Inferior parietal cortex (tissue), 1 donor: ENCODE measurements around the gene CPTP.

Experiments used
- DNase-seq: peaks from one replicate; pipeline ENCODE4 v3.0.0-alpha.2; 2016; ENCODE audit errors: extremely low spot score

Gene CPTP

DNA sequence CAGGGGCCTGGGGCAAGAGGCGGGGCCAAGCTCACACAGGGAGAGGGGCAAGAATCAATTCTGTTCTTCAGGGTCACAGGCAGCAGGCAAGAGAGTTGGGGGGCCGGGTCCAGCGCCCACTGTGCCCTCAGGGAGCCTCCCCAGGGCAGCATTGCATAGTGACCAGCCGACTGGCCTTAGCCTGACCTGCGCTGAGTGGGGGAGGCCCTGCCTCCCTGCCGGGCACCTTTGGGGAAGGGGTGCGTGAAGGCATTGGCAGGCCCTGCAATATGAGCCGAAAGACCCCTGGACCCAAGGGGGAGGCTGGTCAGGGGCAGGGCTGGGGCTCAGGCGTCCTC, 32.2 kb upstream of the CPTP start:
- DNase-seq, result no peak

DNA sequence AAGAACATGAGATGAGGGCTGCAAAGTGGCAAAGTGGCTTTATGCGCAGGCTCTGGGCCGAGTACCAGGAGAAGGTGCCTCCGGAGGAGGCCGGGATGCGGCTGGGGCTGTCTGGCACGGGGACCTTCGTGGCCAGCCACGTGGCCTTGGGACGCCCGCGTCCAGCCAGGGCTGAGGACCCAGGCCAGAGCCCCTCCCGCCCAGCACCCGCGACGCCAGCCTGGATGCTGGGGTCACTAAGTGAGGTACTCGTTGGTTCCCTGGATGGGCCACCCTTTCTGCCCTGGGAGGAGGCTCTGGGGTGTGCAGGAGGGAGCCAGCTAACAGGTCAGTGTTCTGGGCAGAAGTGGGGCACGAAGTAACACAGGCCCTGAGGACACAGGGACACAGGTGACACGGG, 31.8 kb upstream of the CPTP start:
- DNase-seq, result no peak

DNA sequence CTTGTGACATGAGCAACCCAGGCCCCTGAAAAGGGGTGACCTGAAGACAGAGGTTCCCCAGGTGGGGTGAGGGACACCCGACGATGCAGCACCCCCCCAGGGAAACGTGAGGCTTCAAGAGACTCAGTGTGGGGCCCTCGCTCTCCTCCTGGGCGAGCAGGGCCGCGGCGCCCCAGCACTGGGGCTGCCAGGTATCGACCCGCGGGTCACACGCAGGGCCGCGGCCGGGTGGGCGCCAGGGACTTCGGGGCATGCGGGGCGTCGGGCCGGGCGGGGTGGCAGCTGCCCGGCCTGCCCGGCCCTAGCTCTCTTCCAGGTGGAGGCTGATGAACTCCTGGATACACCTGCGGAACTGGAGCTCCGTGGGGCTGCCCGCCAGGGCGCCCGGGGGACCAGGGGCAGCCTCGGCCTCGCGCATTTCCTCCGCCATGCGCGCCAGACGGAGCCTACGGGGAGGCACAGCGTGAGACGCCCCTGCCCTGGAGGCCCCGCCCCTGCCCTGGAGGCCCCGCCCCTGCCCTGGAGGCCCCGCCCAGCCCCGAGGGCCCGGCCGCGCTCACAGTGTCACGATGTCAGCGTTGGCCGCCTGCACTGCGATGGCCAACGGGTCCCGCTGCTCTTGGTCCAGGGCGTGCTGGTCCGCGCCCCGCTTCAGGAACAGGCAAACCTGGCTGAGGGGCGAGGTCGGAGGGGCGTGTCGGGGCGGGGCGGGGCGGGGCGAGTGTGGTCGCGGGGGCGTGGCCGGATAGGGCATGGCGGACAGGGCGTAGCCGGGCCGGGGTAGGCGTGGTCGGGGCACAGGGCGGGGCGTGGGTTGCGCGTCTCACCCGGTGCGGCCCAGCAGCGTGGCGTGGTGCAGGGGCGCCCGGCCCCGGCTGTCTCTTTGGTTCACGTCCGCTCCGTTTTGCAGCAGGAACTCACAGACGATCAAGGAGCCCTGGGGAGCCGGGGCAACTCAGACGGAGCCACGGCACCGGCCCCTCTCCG, 31.0 kb upstream of the CPTP start:
- DNase-seq, result no peak

DNA sequence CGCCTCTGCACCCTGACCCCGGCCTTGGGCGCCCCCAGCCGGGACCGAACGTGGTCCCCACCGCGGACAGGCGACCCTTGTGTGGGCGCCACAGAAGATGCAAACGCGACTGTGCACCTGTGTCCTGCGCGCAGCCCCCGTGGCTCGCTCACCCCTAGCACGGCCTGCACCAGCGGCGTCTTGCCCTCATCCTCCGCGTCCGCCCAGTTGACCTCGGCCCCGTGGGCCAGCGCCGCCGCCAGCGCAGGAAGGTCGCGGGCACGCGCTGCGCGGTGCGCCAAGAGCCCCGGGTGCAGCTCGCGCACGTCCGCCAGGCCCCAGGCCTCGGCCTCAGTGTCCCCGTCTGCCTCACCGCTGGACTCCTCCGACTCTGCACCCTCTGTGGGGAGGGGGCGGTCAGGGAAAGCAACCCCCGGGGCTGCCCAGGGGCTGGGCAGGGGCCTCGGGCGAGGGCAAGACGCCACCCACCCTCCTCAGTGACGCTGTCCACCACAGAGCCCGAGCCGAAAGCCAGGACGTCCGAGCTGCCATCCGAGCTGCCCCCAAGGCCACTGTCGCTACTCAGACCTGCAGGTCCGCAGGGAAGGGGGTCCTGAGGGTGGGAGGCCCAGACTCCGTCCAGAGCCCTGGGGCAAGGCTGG, 30.2 kb upstream of the CPTP start:
- no peak for DNase-seq

DNA sequence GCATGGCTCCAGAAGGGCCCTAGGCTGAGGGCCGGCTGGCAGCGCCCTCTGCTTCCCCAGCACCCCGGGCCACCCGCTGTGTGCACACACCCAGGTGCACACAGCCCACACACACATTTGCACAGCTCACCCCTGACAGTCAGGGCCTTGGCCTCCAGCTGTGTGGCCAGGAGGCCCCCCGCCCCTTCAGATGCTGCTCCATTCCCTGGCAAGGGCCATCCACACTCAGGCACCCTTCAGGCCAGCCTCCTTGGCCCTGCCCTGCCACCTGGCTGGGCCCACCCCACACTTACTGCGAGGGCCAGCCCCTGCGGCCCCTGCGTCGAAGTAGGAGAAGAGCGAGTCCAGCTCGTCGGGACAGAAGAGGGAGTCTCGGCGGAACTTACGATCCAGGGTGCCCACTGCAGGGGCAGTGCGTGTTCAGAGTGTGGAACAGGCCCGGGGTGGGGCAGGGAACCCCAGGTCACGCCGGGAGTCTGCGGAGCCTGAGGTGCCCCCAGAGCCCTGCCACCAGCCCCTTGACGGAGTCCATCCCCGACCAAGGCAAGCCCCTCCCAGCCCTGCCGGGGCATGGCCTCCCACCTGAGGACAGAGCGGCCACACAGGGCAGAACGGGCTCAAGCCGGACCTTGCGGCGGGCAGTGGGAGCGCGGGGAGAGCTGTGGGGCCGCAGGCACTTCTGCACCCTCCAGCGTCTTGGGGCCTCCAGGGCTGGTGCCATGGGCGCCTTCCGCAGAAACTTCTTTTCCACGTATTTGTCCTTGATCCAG, 29.3 kb upstream of the CPTP start:
- no peak for DNase-seq

DNA sequence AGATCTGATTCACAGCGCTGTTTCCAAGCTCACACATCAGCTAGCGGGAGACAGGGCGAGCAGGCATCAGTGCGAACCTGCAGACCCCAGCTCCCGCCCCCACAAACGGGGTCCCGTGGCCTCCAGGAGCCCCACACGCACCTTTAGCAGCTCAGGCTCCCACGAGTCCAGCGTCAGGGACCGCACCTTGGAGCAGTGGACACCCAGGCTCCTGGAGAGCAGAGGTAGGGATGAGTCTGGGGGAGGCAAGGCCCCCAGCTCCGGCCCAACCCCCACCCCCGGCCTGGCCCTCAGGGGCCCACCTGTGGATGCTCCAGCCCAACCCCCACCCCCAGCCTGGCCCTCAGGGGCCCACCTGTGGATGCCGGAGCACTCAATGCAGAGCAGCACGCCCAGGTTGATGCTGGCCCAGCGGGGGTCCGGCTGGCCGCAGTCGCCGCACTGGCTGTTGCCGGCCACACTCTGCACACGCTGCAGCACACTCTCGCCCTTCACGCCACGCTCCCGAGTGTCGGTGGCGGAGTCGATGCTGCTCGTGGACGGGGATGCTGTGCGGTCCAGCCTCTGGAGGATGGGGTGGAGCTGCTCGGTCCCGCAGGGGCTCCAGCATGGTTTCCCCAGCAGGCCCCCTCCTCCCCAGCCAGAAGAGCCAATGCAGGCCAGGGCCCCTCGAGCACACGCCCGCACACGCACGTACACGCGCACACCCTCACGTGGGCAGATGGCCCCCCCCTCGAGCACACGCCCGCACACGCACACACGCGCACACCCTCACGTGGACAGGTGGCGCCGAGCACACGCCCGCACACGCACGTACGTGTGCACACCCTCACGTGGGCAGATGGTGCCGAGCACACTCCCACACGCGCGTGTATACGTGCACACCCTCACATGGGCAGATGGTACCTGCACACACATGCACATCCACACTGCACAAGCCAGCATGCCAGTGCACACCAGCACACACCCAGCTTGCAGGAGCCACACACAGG, 28.2 kb upstream of the CPTP start:
- no peak for DNase-seq

DNA sequence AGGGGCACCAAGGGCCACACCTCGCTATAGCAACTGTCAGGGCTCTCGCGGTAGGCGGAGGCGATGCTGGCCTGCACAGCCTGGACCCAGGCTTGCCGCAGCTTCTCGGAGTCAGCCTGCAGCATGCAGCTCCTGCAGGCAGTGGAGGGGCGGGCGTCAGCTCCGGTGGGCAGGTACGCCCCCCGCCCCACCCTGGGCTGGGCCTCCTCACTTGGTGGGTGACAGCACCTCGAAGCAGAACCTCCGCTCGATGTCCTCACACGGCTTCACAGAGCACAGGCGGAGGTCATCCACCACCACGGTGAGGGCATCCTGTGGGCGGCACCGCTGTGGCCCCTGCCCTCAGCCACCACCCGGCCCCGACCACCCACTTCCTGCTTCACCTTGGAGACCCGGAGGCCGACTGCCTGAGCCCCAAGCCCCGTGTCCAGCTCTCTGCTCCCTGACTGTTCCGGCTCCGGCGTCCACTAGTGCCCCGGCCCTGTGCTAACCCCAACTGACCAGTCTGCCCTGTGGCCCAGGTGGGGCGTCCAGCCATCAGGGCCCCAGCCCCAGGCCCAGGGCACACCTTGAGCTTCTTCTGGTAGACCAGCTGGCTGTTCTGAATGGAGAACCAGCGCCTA, 26.7 kb upstream of the CPTP start:
- DNase-seq, result no peak

DNA sequence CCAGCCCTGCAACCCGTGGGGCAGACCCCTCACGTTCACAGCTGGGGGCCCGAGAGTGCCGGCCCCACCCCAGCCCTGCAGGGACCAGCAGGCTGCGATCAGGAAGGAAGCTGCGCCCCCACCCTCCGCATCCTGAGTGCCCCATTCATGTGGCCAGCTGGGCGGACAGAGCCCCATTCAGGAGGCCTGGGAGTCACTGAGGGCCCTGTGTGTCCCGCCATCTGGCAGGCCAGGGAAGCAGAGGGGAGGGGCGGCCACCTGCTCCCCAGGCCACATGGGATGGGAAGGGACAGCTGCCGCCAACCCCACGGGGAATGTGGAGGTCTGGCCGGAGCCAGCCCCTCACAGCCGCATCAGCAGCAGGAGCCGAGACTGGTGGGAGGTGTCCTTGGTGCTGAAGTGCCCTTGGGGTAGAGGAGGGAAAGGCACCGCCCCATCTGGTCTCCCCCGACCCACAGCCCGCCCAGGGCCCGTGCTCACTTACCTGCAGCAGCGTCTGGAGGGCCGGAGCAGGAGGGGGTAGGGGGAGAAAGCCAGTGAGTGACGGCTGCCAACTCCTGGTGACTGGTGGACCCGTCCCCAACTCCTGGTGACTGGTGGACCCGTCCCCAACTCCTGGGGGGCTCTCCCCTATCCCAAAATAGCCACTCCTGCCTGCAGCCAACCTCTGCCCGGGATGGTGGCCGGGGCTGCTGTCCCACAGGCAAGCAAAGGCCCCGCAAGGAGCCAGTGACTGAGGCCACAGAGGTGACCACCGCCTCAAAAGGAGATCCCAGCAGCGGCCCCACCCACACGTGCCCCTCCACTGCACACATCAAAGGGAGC, 25.5 kb upstream of the CPTP start:
- DNase-seq, result peak; percentile 82

DNA sequence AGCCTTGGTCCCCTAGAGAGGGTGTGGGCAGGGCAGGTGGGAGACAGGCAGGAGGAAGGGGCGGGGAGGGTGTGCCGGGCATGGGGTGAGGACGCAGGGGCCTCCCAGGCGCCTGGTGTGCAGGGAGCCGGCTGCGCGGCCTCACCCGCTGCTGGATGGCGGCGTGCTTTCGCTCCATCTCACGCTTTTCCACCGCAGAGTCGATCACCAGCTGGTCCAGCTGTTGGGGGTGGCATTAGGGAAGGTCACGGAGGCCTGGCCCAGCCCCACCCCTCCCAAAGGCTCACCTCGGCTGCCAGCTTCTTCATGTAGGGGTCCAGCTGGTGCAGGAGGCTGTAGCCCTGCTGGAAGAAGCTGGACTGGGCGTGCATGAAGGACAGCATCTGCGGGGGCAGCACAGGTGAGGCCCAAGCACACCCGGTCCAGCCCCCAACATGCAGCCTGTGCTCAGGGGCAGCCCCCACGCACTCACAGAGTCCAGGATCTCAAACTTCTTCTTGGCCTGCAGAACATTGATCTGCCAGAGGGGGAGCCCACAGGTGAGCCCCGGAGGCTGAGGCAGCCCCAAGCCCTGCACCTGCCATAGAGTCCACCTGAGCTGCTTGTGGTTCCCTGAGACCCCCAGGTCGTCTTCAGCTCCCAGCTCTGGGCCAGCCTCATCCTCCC, 24.8 kb upstream of the CPTP start:
- DNase-seq, result no peak

DNA sequence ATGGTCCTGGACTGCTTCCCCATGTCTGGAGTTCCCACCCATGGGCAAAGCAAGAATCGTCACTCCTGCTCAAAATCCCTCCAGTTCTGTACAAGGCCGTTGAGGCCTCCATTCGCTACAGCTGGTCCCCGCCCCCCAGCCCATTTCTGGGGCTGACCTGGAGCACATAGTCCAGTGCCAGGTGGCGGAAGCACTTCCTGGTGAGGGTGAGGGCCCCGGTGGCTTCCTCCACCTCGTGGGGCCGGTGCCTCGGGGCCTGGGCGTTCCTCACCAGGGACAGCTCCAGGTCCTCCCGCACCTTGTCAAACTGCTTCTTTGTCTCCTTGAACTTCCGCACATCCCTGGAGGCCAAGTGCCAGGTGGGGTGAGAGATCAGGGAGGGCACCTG, 24.3 kb upstream of the CPTP start:
- DNase-seq, result no peak

DNA sequence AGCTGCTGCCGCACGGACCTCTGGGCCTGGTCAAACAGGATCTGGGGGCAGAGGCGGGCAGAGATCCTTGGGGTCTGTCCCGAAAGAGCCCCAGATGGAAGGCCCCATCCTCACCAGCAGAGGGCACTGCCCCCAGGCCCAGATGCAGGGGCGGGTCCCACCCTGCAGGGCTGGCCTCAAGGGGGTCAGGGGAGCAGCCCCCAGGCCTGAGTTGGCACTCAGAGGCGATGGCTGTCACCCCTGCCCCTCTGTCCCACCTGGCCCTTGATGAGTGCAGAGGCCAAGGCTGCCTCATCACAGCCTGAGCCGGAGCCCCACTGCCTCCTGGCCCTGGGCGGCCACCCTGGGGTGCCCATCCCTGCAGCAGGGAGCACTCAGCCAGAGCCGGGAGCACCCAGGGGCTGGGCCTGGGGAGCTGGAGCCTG, 22.6 kb upstream of the CPTP start:
- no peak for DNase-seq

DNA sequence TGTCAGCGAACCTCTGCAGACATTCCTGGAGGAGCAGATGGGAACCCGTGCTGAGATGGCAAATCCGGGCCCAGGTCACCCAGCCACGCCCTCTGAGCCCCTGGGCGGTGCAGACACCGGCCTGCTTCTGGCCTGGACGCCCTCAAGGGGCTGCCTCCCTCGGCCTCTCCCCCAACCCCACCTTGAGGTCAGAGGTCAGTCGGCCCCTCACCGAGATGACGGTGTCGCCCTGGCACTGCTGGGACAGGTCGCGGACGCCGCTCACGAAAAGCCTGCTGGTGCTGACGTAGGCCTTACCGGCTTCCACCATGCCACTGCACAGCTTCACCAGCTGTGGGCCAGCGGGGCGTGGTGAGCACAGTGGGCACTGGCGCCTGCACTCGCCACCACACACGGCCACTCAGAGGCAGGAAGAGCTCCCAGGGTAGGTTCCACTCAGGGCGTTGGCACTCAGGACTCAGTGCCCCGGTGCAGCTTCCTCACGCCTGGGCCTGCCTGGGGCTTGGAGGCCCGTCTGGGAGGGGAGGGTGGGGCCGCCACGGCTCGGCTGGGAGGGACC, 21.6 kb upstream of the CPTP start:
- no peak for DNase-seq

DNA sequence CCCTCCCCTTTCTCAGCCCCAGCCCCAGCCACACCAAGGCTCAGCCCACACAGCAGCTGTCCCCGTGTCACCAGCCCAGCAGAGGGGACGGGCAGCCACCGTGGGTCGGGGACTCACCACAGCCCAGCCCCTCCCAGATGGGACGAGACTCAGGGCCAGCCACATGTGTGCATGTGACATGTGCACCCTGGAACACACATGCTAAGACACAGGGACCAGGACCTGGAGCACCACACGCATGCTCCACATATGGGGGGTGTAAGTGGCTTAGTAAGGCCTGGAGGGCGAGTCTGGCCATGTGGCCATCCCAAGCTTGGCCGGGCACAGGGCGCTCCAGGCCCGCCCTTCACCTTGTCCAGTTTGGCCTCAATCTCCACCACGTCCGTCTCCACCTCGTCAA, 20.9 kb upstream of the CPTP start:
- DNase-seq, result no peak

DNA sequence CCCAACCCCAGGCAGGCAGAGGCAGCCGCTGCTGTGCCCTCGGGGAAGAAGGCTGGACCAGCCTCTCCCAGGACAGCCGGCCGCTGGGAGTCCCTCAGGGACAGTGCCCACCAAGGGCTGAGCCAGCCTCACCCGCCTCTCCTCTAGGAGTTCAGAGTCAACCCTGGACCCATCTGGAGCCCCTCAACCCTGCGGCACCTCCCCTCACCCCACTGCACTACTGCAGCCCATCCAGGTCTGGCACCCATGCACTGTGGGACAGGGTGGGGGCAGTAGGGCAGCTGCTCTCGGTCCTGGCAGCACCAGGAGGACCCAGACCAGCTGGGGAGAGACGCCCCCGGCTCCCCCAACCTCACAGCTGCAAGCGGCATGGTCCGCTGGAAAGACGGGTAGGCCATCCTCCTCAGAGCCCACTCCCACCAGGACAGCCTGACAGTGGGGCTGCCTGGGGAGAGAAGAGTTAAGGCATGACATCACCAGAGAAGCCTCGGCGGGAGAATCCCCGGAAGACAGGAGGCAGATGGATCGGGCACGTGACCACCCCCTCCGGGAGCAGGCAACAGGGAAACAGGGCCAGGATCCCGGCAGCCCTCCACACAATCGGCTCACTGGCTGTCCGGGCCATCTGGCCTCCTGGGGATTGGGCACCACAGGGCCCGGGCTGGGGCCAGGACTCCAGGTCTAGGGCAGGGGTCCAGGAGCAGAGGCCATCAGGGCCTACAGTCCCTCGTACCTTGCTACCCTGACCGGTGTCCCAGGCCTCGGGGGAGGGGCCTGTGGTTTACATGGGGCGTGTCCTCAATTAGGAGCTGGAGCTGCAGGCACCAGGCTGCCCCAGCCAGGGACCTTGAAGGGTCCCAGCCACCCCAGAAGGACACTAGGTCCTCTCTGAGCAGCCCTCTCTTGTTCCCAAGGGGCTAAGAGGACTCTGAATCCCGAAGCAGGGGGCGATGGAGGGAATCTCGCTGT, 20.0 kb upstream of the CPTP start:
- peak; percentile 87 for DNase-seq

DNA sequence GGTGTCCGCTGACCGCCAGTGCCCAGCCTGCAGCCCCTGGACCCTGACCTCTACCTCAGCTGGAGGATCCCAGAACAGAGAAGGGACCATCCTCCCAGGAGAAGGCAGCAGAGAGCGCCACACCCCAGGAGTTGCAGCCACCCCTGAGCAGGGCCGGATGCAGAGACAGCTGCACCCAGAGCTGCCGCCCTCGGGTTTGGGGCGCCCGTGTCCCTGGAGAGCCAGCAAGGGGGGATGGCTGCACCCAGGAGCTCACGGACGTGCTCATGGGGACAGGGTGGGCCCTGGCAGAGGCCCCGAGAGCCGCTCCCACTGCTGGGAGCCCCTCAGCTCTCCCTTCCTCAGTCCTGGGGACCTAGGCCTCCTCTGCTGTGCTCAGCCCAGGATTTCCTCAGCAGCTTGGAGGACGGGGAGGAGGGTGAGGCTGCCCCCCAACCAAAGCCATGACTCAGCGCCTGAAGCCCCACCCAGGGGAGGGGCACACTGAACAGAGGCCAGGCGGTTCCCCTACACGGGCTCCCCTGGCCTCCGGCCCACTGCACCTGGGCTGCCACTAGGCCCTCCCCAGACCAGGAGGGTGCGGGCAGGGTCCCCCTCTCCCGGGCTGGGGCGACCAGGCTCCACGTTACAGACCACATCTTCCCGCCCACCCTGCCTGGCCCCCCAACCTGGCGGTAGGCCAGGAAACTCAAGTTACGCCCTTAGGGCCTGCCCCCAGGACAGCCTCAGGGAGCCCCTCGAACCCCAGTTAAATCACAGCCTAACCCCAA, 19.1 kb upstream of the CPTP start:
- DNase-seq, result peak; percentile 42

DNA sequence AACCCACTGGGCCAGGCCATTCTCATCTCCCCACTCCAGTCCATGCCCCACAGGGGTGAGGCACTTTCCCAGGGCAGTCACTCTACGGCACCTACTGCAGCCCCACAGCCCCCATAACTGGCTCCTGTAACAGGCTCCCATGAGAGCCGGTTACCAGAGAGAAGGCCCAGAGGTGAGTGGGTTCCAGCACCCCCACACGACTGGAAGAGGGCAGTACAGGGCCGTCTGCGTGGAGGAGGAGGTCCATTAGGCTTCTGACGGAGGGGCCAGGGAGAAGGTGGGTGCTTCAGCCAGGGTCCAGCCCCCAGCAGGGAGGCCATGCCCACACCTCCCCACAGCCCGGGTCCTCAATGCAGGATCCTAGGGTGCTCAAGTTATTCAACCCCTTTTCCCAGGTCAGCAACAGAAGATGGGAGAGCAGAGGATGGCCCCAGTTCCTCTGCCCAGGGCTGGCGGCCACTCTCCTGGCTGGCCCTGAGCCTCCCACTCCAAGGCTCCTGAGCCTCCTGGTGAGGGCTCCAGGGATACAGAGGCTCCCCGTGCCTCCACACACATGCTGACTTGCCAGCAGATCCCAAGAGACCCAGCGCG, 18.4 kb upstream of the CPTP start:
- no peak for DNase-seq
